IPS-18a (cell line): ENCODE measurements around the gene NDOR1.

Experiments
- H3K27ac ChIP-seq: one replicate; pipeline ENCODE4 v1.5.1; 2013; ENCODE audit warnings: low read length
- H3K27me3 ChIP-seq: one replicate; pipeline ENCODE4 v1.6.1; 2013; ENCODE audit warnings: mild to moderate bottlenecking, low read length; ENCODE audit not compliant: control insufficient read depth, insufficient read depth
- H3K36me3 ChIP-seq: one replicate; pipeline ENCODE4 v1.6.1; 2013; ENCODE audit warnings: low read depth, low read length; ENCODE audit not compliant: control insufficient read depth
- H3K4me1 ChIP-seq: one replicate; pipeline ENCODE4 v1.6.1; 2013; ENCODE audit warnings: low read depth, low read length; ENCODE audit not compliant: control insufficient read depth
- H3K4me3 ChIP-seq: one replicate; pipeline ENCODE4 v1.5.1; 2013; ENCODE audit warnings: low read length
- H3K9ac ChIP-seq: one replicate; pipeline ENCODE4 v1.6.1; 2013; ENCODE audit warnings: mild to moderate bottlenecking, low read length, moderate library complexity
- H3K9me3 ChIP-seq: one replicate; pipeline ENCODE4 v1.6.1; 2013; ENCODE audit warnings: low read depth, low read length; ENCODE audit not compliant: control insufficient read depth

NDOR1 gene

DNA sequence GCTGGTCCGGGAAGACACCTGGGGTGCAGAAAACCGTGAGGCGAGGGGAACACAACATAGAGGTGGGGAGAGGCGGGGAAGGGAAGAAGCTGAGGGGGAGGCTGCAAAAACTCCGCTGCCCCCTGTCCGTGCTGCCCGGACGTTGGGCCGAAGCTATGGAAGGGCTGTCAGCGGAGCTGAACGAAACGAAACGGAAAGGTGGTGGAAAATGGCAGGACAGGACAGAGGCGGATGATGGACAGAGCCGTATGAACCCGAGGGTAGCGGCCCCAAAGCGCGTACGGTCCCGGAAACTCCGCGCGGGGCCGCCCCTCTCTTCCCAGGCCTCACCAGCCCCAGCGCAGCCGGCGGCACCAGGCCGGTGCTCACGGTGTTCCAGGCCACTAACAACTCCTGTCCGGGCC is 17.4 kb upstream of the NDOR1 start:
- H3K36me3 ChIP-seq: peaks cover 11% of the 10 kb centered on the region
- no peaks in the 10 kb centered on the region for H3K27me3 ChIP-seq
- peak overlapping the region; percentile 66 for H3K9ac ChIP-seq
- H3K27ac ChIP-seq: no peak overlapping the region
- peaks cover 9% of the 10 kb centered on the region for H3K4me1 ChIP-seq
- H3K4me3 ChIP-seq: peak overlapping the region; percentile 90
- H3K9me3 ChIP-seq: no peaks in the 10 kb centered on the region

DNA sequence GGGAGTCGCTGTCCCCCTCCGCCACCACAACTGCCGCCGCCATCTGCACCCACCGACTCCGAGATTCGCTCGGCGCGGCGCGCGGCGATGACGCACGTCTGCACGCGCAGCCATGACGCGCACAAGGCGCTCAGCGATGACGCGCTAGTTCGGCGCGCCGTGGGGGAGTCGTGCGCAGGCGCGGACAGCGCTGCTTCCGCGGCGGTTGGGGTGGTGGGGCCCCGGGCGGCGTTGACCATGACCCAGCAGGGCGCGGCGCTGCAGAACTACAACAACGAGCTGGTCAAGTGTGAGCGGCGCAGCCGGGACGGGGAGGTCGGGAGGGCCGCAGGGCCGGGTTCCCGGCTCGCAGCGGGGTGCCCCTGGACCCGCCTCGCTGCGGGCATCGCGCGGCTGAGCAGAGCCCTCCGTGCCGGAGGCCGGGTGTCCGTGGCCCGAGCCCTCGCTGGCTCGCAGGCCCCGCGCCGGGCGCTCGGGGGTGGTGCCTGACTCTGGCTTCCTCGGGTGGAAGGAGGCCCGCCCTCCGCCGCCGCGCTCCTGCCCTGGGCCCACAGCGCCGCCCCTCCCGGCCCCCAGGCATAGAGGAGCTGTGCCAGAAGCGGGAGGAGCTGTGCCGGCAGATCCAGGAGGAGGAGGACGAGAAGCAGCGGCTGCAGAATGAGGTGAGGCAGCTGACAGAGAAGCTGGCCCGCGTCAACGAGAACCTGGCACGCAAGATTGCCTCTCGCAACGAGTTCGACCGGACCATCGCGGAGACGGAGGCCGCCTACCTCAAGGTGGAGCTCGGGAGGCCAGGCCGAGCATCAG is 16.8 kb upstream of the NDOR1 start, which contains the start of the genes ANAPC2 and SSNA1:
TSS of gene ANAPC2 (minus strand) at position 71 of the 807 bp plus-strand sequence. CDS start at position 43, 28 bp downstream.
TSS of gene SSNA1 (plus strand) at position 187 of the 807 bp plus-strand sequence. CDS start at position 238, 51 bp downstream.
- H3K9ac ChIP-seq: peak within 1 kb of the TSS; percentile 66
- no peaks in the 10 kb centered on the region for H3K27me3 ChIP-seq
- peaks cover 9% of the 10 kb centered on the region for H3K4me1 ChIP-seq
- peaks cover 5% of the 10 kb centered on the region for H3K36me3 ChIP-seq
- H3K4me3 ChIP-seq: peak within 1 kb of the TSS; percentile 90
- no peak within 1 kb of the TSS for H3K27ac ChIP-seq
- no peaks in the 10 kb centered on the region for H3K9me3 ChIP-seq

- no peaks in the 10 kb centered on the region for H3K27me3 ChIP-seq
- peak overlapping the region; percentile 66 for H3K9ac ChIP-seq
- peaks cover 9% of the 10 kb centered on the region for H3K4me1 ChIP-seq
- peaks cover 3% of the 10 kb centered on the region for H3K36me3 ChIP-seq
- H3K4me3 ChIP-seq: peak overlapping the region; percentile 90
- H3K27ac ChIP-seq: no peak overlapping the region
- H3K9me3 ChIP-seq: no peaks in the 10 kb centered on the region
Measured at GRCh38 chr9:137189297-137190295, 15.9 kb upstream of the NDOR1 start.

- Histone ChIP-seq H3K4me3 (no peak overlapping the region), H3K27me3 (no peaks in the 10 kb centered on the region), H3K27ac (no peak overlapping the region), H3K4me1 (peaks cover 9% of the 10 kb centered on the region), H3K36me3 (peaks cover 3% of the 10 kb centered on the region), H3K9me3 (no peaks in the 10 kb centered on the region), H3K9ac (no peak overlapping the region)
Measured at GRCh38 chr9:137190315-137190856, 15.1 kb upstream of the NDOR1 start.

GRCh38 chr9:137191245-137191644 is 14.3 kb upstream of the NDOR1 start:
- H3K4me3 ChIP-seq: no peak overlapping the region
- peaks cover 9% of the 10 kb centered on the region for H3K4me1 ChIP-seq
- no peak overlapping the region for H3K27ac ChIP-seq
- no peaks in the 10 kb centered on the region for H3K27me3 ChIP-seq
- no peaks in the 10 kb centered on the region for H3K9me3 ChIP-seq
- peaks cover 3% of the 10 kb centered on the region for H3K36me3 ChIP-seq
- H3K9ac ChIP-seq: no peak overlapping the region

DNA sequence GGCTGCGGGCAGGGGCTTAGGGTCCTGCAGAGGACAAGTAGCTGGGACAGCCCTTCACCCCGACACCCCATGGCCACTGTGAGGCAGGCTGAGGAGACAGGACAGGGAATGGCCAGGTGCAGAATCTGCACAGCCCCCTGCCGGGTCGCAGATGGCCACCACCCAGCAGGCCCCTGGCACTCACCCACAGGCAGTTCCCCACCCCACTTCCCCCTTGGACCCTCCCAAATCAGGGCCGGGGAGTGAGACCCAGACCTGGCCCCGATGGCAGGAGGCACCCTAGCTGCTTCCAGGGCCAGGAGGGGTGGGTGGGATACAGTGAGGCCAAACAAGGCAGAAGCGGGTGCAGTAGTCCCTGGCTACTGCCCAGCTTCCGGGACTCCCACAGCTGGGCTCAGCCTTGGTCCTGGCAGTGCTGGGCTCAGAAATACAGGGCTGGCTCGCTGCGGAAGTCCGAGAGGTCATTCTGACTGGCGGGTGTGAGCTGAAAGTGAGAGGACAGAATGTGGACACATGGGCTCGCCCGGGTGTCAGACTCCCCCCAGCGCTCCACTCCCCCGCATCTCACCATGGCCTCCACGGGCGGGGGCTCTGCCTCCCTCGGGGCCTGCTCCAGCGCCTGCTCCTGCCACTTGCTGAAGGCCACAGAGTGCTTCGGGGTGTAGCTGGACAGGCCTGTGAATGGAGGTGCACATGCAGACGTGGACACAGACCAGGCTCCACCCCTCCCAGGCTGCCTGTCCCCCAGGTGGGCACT is 13.6 kb upstream of the NDOR1 start:
- peaks cover 9% of the 10 kb centered on the region for H3K4me1 ChIP-seq
- H3K36me3 ChIP-seq: no peaks in the 10 kb centered on the region
- H3K4me3 ChIP-seq: no peak overlapping the region
- no peak overlapping the region for H3K9ac ChIP-seq
- no peaks in the 10 kb centered on the region for H3K27me3 ChIP-seq
- H3K27ac ChIP-seq: no peak overlapping the region
- no peaks in the 10 kb centered on the region for H3K9me3 ChIP-seq

DNA sequence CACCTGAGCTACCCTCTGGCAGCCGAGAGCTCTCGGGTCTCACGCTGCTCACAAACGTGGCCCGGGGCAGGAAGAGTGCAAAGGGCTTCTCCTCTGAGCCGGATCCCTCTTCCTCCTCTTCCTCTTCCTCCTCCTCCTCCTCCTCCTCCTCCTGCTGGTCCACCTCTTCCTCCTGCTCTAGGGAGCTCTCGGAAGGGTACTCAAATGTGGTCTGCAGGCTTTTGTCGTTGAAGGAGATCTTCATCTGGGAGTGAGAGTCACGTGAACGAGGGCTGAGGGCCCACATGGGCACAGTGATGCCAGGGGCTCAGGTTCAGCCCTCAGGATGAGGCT is 13.1 kb upstream of the NDOR1 start:
- H3K9ac ChIP-seq: no peak overlapping the region
- no peaks in the 10 kb centered on the region for H3K9me3 ChIP-seq
- no peak overlapping the region for H3K27ac ChIP-seq
- H3K36me3 ChIP-seq: no peaks in the 10 kb centered on the region
- H3K4me3 ChIP-seq: no peak overlapping the region
- no peaks in the 10 kb centered on the region for H3K27me3 ChIP-seq
- peaks cover 9% of the 10 kb centered on the region for H3K4me1 ChIP-seq

- no peaks in the 10 kb centered on the region for H3K36me3 ChIP-seq
- H3K4me1 ChIP-seq: peaks cover 5% of the 10 kb centered on the region
- no peak overlapping the region for H3K27ac ChIP-seq
Measured at GRCh38 chr9:137192859-137193258, 12.6 kb upstream of the NDOR1 start.

DNA sequence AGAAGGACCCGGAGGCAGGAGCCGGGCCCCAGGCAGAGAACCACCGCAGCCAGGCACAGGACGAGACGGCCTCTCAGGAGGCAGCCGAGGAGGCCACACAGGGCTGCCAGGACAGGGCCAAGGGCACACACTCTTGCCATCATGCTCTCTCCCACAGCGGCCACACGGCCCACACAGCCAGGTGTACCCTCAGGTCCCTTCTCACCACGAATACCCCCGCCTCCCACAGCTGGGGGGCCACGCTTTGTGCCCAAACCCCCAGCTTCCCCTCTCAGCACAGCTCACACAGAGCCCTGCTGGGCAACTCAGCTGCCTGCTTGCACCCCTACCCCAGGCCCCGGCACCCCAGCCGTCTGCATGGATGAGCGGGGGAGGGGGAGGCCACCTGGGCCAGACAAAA is 11.7 kb upstream of the NDOR1 start:
- no peaks in the 10 kb centered on the region for H3K36me3 ChIP-seq
- H3K9me3 ChIP-seq: no peaks in the 10 kb centered on the region
- no peak overlapping the region for H3K4me3 ChIP-seq
- H3K9ac ChIP-seq: no peak overlapping the region
- H3K4me1 ChIP-seq: peaks cover 5% of the 10 kb centered on the region
- H3K27ac ChIP-seq: no peak overlapping the region
- no peaks in the 10 kb centered on the region for H3K27me3 ChIP-seq

More at GRCh38 chr9:137192859-137193258, 12.6 kb upstream of the NDOR1 start:
- H3K9me3 ChIP-seq: no peaks in the 10 kb centered on the region
- no peak overlapping the region for H3K9ac ChIP-seq
- H3K4me3 ChIP-seq: no peak overlapping the region
- no peaks in the 10 kb centered on the region for H3K27me3 ChIP-seq

DNA sequence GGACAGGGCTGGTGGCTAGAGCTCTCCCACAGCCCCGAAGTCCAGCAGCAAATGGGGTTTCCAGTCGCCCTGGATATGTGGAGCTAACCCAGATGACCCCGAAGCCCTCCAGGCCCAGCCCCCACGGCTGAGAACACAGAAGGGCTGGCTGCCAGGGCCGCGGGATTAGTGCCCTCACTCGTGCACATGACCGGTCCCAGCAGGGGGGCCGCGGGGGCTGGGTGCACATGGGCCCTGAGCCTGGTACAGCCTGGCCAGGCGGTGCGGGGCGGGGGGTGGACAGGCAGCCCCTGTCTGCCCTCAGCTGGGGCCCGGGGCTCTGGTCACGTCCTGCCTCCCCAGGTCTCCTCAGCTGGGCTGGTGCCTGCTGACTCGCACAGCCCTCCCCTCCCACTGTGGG is 11.1 kb upstream of the NDOR1 start:
- no peaks in the 10 kb centered on the region for H3K27me3 ChIP-seq
- no peak overlapping the region for H3K9ac ChIP-seq
- peaks cover 4% of the 10 kb centered on the region for H3K4me1 ChIP-seq
- H3K27ac ChIP-seq: no peak overlapping the region
- H3K9me3 ChIP-seq: no peaks in the 10 kb centered on the region
- H3K36me3 ChIP-seq: no peaks in the 10 kb centered on the region
- no peak overlapping the region for H3K4me3 ChIP-seq

DNA sequence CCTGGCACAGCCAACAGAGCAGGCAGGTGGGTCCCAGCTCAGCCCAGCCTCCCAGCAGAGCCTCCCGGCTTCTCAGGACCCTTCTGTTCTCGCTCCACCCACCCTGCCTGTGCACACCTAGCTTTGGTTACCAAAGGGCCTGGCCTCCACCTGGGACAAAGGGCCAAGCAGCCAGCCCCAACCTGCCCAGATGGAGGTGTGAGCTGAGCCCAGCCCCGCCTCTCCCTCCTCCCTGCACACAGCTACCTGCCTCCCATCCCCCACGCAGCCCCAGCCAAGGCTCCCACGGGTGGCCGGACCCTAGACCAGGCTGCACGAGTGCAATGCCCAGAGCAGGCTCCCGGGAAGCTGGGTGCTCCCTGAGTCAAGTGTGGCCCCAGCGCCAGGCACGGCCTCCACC is 10.6 kb upstream of the NDOR1 start:
- Histone ChIP-seq H3K4me3 (no peak overlapping the region), H3K27me3 (no peaks in the 10 kb centered on the region), H3K9ac (no peak overlapping the region), H3K4me1 (no peaks in the 10 kb centered on the region), H3K27ac (no peak overlapping the region), H3K9me3 (no peaks in the 10 kb centered on the region), H3K36me3 (no peaks in the 10 kb centered on the region)
